Hematopoietic multipotent progenitor cell treated with erythropoietin and hydrocortisone succinate and interleukin-3 and kit ligand, for 17 days (in vitro differentiated cells): ENCODE data around the gene CISH.

Experiments
- DNase-seq: peaks from one replicate; pipeline ENCODE4 v3.0.0-alpha.2; 2015; ENCODE audit warnings: low spot score

The CISH gene

GRCh38 chr3:50572158-50572557, 39.4 kb downstream of the CISH start:
- DNase-seq = peak; percentile 90

GRCh38 chr3:50571486-50571885, 40.1 kb downstream of the CISH start:
- DNase-seq = no peak

- DNase-seq = no peak
Observed at GRCh38 chr3:50570508-50571279, 40.9 kb downstream of the CISH start.

- peak; percentile 95 for DNase-seq
Observed at GRCh38 chr3:50568947-50569749, 42.4 kb downstream of the CISH start, which contains the start of gene HEMK1. TSS of gene HEMK1 (plus strand) at chr3:50569522. CDS start at chr3:50571105, 1,583 bp downstream.

- peak; percentile 94 for DNase-seq
Observed at GRCh38 chr3:50567386-50568167, 44.0 kb downstream of the CISH start, which contains the start of gene C3orf18. TSS of gene C3orf18 (minus strand) at chr3:50567747. CDS start at chr3:50565699, 2,048 bp downstream.

GRCh38 chr3:50567011-50567385, 44.6 kb downstream of the CISH start:
- no peak for DNase-seq

- DNase-seq = no peak
Observed at GRCh38 chr3:50564321-50564720, 47.3 kb downstream of the CISH start.

- no peak for DNase-seq
Observed at GRCh38 chr3:50563867-50564266, 47.7 kb downstream of the CISH start.

GRCh38 chr3:50562861-50563260, 48.7 kb downstream of the CISH start:
- no peak for DNase-seq

- no peak for DNase-seq
Observed at GRCh38 chr3:50559702-50560101, 51.9 kb downstream of the CISH start.

GRCh38 chr3:50557915-50558314, 53.7 kb downstream of the CISH start:
- DNase-seq = no peak

GRCh38 chr3:50557106-50557505, 54.5 kb downstream of the CISH start:
- no peak for DNase-seq
